ENCODE measurements around the gene ABCB11.
"Not testable (repeated sequence)": the region's sequence is repeated elsewhere in the genome, so short reads cannot be mapped to it uniquely, and the experiment has no call there.

The ABCB11 gene

DNA sequence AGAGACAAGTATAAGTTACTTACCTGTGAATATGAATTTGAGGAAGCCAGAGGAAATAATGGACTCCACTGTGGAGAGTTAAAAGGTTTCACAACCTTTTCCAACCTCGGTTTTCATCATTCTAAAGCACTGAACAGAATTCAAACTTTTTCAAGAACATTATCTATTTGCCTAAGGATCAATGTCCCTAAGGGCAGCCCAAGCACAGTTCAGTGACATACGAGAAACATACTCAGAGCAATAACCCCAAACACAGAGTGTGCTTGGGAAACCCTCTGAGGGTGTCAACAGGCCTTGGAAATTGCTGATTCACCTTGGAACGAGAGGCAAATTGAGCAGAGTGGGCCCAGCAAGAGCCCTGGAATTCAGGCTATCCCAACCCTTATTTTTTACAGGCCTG, at the start of gene ABCB11:
TSS of gene ABCB11 (minus strand) at position 123 of the 400 bp plus-strand sequence. CDS start 13,199 bp downstream, outside the sequence.
- no peak for DNase-seq

DNA sequence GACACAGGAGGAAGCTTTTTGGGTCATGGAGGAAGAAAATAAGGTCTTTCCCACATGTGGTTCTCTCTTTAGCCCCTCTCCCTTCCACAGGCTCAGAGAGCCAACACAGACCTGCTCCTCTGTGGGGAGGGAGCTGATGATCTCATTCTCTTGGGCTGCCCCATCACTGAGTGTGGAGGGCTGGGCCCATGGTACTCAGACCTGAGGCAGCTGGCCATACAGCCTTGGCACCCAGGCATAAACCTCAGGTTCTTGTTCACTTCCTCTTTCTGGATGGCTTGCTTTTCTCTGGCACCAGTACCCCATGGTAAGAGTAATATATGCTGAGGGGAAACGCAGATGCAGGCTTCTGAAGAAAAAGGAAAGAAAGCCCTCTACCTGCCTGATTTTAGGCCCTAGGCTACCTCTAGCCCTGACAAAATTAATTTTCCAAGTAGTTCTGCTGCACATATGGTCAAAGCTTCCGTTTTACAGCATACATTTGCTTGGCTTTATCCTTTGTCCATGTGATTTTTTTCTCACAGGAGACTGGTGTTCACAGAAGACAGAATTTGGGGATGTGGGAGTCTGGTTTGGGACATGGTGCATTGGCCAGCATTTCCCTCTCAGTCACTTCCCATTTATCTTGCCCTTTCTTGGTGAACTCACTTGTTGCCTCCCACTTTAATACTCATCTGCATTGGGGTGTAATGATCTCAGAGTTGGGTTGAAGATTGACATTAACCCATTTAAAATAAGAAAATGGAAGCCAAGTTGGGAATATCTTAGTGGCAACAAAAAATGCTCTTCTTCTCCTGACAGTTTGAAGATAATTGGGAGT, 49.3 kb upstream of the ABCB11 start:
- peak; percentile 49 for DNase-seq

DNA sequence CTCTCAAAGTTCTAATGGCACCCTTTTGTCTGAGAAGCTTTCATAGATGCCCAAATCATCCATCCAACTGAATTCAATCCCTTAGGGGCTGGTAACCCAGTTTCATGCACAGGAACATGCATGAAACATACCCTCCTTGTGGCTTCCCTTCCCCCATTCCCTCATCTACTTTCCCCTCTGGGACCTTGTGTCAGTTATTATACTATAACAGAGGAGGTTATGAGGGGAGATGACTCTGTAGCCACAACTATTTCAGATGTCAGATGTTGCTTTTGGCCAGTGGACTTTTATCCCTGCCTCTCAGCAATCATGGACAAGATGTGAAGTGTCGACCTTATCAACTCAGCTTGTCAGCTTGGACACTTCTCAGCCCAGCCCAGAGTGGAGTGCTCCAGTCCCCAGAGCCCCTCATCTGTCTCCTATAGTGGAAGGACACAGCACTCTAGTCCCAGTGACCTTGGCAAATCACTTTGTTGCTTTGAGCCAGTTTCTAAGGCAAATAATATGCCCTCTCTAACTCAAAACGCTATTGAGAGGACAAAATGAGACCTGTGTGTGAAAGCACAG, 46.6 kb upstream of the ABCB11 start:
- DNase-seq, result no peak

DNA sequence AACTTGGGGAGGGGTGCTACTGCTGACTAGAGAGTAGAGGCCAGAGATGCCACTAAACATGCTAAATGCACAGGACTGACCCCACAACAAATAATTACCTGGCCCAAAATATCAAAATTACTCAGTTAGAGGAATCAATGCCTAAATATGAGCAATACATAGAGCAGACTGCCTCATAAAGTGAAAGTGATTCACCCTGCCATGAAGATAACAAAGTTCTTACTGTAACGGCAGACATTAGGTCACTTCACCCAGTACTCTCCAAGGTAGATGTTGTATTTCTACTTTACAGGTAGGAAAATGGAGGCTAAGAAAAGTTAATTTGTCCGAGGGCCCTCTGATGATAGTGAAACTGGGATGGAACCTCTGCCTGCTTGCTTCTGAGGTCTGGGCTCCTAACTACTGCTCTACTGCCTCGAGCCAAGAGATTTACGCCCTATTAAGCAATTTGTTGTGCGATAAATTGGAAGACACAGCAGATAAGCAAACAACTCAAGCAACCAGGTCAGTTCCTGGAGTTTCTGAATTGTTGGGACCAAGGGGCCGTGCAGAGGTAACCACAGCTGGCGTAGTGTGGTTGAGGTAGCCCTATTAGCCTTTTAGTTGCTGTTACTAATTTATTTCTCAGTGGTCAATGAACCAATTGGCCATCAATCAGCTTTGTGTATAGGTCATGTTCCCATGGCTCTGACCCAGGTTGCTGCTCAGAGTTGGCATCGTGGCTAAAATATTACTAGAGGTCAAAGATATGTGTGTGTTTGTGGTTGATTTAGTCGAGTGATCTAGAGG, 43.0 kb upstream of the ABCB11 start:
- no peak for DNase-seq

DNA sequence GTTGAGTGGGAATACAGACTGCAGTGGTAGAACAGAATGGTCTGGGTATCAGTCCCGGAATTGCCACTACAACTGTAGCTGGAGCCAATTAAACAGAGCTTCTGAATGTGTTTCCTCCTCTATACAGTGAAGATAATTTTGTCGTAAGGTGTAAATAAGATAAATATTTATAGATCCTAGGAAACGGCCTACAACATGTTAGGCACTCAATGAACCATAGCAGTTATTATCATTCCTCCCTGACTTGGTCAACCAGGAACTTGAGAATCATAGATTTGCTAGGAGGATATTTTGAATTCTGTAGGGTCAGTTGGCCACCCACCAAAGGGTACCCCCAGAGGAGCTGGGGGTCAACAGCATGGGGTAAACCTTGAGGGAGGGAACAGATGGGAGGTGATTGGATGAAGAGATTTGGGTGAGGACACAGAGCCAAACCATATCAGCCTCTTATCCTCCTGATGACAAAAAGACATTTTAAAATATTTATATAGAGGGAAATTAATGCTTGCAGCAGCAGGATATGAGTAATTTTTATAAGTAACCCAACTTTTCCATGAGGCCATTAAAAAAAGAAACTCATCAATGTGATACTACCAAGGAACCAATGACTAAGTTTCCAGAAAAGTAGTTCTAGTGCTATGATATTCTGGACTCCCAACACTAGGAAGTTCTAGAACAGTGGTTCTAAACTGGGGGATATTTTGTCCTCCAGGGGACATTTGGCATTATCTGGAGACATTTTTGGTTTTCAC, 42.3 kb upstream of the ABCB11 start:
- no peak for DNase-seq

DNA sequence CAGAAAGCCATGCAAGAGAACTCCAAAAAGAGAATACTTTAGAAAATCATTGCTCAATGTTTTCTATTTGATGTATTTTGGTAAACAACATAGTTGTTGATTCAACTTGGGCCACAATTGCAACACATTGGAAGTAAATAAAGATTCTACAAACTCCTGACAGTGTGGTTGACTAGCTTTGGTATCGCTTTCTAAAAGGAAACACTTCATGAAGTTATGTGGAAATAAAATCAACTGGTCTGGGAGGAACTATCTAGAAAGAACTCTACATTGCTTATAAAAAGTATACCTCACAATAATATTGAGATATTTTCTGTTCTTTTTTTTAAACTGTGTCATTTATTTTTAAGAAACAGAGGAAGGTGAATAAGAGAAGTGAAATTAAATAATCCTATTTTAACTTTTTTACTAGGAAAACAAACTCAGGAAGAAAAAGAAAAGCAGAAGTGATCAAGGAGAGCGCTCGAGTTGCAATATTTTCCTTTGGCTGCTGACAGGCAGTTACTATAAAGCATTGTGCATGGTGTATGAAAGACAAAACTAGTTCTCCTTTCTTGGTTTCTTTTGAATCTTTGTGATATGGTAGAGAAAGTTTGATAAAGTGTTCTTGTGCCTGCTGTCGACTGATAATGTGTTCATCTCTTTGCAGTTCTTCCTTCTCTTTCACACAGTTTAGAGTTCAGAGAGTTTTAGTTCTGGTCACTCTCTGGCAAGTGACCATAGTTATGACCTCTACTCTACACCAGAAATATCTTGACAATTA, 41.2 kb upstream of the ABCB11 start:
- DNase-seq, result no peak

DNA sequence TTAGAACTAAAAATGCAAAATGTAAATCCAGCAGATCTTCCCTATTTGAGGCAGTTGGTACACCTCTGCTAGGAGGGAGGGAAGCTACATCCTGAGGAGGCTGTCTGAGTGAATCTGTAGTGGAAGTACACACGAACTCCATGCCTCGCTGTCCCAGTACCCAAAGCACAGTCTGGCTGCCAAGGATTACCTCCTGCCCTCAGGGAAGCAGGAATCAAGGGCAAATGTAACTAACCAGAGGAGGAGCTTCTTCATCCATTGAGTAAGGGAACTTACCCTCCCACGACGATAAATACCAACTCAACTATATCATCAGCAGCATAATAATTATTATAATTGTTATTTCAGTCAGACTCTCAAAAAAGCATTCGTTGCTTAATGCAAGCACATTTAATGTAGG, 40.3 kb upstream of the ABCB11 start:
- no peak for DNase-seq

DNA sequence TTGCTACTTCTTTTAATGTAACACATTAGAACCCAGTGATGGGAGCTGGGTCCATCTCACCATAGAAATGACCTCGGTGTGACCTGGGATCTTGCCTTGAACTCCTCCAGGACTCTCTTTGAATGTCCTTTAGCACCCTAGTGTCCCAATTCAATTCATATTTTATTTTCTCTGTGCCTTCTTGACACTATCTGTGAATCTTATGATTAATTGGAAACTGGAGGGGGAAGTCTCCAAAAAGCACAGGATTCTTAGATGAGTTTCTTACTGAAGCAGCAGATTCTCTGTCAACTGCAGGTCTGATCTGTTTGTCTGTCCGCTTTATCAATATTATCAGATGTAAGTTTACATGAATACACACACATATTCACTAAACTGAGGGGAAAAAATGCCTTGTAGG, 38.7 kb upstream of the ABCB11 start:
- no peak for DNase-seq

DNA sequence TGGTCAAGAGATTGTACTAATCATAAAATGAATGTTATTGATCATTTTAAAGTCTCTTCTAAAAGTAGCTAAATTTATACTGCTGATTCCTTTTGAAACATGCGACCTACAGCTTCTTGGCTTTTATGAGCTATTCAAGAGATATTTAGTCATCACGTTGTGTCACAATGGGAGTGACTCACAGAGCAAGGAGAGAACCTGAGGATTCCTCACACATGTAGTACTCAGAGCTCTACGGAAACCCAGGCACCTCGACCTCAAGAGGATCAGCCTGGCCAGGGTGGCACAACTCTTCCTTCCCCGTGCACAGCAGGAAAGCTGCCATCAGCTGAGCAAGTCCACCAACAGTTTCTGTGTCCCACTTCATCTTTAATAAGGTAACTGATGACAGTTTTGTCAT, 38.2 kb upstream of the ABCB11 start, which contains the start of gene DHRS9:
TSS of gene DHRS9 (plus strand) at position 223 of the 400 bp plus-strand sequence. CDS start 12,019 bp downstream, outside the sequence.
- DNase-seq, result peak; percentile 59

DNA sequence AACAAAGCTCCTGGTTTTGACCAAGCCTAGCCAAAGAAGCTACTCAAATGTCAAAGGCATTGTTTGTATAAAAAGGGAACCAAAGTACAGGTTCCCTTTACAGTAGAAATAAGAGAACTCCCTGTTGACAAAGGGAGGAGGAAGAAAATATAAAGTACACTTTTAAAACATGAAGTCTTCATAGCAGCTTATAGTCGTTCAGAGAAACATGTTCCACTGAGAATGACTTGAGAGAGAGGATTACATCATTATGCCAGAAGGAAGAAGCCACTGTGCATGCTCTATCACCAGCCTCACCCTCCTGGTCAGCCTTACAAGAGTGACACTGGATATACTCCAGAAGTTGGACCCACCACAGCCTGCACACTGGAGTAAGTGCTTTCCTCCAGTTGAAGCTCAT, 35.8 kb upstream of the ABCB11 start:
- DNase-seq, result no peak

DNA sequence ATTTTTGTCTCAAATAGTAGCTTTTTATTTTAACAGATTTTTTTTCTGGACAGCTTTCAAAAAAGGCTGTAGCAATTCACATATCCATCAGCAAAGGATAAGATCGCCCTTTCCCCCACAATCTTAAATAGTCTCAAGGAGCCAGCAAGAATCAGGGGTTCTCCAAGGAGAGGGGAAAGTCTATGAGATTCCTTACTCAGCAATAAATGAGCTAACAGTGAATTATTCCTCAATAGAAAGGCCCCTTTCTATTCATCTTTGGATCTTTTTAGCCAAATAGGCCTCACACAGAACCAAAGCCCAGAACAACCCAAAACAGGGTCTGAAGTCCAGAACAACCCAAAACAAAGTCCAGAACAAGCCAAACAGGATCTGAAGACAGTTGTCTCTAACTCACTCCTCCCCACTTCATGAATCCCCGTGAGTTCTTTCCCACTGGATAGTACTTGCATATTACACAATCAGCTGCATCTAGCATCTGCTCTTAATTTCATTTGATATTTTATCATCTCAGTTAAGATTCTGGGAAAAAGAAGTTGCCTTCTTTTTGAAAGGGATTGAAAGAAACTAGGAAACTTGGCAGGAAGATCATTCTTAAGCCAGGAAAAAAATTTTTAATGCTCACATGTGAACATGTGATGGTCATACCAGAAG, 34.9 kb upstream of the ABCB11 start:
- no peak for DNase-seq

DNA sequence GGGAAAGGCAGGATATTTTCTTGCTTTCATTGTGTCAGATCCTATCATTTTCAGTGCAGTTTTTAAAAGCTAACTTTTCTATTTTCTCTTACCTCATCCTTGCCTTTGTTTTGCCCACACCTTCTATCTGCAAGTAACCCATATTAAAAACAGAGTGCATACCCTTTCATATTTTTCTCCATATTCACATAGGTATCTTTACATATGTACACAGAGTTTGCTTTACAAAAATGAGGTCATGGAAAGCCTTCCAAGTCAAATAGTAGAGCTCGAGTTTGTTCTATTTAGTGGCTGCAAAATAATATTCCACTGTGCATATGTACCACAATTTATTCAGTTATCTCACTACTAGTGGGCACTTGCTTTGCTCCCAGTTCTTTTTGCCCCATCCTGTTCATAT, 34.3 kb upstream of the ABCB11 start:
- DNase-seq, result peak; percentile 63

DNA sequence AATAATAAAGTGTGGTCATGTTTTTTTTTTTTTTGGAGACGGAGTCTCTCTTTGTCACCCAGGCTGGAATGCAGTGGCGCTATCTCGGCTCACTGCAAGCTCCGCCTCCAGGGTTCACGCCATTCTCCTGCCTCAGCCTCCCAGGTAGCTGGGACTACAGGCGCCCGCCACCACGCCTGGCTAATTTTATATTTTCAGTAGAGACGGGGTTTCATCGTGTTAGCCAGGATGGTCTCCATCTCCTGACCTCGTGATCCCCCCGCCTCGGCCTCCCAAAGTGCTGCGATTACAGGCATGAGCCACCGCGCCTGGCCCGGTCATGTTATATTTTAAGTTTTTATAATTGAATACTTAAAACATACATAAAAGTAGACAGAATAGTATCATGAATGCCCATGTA, 33.1 kb upstream of the ABCB11 start:
- not testable (repeated sequence) for DNase-seq

DNA sequence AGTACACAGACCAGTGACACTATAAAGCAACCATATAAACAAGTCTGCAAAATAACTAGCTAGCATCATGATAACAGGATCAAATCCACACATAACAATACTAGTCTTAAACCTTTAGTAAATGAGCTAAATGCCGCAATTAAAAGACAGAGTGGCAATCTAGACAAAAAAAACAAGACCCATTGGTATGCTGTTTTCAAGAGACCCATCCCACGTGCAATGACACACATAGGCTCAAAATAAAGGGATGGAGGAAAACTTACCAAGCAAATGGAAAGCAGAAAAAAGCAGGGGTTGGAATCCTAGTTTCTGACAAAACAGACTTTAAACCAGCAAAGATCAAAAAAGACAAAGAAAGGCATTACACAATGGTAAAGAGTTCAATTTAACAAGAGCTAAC, 23.5 kb upstream of the ABCB11 start:
- not testable (repeated sequence) for DNase-seq

DNA sequence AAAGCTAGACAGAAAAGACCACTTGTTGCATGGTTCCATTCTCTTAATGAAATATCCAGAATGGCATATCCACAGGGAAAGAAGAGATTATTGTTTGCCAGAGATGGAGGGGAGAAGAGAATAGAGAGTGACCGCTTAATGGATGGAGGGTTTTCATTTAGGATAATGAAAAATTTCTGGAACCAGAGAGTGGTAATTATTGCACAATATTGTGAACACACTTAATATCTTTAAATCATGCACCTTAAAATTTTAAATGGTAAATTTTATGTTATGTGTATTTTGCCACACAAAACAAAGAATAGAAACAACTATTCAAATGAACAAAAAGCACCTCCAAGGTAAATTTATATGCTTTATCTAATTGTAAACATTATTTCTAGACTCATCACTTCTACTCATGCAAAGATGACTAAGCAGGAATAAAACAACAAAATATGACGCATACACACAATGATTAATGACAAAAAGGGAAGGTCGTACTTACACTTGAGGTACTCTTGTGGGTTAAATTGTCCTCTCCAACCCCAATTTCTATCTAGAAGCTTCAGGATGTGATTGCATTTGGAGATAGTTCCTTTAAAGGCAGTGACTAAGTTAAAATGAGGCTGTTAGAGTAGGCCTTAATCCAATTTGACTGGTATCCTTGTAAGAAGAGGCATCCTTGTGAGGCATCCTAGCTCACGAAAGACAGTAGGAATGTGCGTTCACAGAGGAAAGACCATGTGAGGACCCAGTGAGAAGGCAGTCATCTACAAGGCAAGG, 19.5 kb upstream of the ABCB11 start:
- DNase-seq, result peak; percentile 52

DNA sequence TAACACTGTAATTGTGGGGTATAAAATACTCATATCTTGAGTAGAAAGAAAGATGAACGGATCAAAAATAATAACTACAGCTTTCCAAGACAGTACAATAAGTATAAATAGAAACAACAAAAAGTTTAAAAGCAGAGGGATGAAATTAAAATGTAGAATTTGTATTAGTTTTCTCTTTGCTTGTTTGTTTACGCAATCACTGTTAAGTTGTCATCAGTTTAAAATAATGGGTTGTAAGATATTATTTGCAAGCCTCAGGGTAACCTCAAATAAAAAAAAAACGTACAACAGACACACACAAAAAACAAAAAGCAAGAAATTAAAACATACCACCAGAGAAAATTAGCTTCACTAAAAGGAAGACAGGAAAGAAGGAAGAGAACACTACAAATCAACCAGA, 18.0 kb upstream of the ABCB11 start:
- DNase-seq, result no peak

DNA sequence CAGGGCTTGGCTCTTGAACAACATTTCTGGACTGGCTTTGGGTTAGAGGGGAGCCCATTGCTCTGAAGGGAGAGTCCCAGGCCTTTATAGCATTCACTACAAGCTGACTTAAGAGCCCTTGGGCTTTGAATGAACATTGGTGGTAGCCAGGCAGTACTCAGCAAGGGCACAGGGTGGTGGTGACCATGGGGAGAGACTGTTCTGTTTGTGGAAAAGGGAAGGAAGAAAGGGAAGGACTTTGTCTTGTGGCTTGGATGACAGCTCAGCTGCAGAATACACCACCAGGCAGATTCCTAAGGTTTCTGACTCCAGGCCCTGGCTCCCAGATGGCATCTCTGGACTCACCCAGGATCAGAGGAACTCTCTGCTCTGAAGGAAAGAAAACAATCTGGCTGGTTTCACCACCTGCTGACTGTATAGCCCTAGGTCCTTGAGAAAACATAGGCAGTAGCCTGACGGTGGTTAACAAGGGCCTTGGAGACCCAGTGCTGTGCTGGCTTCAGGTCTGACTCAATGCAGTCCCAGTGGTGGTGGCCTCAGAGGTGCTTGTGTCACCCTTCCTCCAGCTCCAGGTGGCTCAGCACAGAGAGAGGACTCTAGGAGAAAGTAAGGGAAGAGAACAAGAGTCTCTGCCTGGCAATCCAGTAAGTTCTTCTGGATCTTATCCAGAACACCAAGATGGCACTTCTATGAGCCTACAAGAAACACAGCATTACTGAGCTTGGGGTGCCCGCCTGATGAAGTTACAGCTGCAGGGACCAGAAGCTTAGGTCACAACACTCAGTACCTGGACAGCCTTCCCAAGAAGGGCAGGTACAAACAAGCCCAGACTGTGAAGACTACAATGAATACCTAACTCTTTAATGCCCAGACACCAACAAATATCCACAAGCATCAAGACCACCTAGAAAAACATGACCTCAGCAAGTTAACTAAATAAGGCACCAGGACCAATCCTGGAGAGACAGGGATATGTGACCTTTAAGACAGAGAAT, 16.4 kb upstream of the ABCB11 start:
- DNase-seq, result no peak

DNA sequence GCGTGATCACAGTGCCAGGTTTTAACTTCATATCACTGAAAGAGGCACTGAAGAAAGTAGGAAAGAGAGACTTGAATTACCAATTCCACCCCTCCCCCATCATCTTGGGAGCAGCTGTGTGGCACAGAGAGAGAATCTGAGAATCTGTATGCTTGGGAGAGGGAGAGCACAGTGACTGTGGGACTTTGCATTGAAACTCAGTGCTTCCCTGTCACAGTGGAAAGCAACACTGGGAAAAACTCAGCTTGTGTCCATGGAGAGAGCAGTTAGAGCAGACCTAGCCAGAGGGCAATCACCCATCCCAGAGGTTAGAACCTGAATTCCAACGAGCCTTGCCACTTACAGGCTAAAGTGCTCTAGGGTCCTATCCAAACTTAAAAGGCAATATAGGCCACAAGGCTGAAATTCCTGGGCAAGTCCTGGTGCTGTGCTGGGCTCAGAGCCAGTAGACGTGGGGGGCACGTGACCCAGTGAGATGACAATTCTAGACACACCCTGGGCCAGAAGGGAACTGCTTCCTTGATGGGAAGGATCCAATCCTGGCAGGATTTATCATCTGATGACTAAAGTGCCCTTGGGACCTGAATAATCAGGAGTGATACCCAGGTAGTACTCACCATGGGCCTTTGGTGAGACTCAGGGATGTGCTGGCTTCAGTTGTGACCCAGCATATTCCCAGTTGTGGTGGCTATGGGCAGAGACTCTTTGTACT, 15.5 kb upstream of the ABCB11 start:
- DNase-seq, result no peak

DNA sequence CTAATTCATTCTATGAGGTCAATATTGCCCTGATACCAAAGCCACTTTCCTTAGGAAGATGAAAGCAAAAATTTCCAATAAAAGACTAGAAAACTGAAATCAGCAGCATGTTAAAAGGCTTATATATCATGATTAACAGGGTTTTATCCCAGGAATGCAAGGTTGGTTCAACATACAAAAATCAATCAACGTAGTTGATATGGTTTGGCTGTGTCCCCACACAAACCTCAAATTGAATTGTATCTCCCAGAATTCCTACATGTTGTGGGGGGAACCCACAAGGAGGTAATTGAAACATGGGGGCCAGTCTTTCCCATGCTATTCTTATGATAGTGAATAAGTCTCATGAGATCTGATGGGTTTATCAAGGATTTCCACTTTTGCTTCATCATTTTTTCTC, 11.7 kb upstream of the ABCB11 start:
- DNase-seq, result no peak

Measured in DMS53 (cell line).